SK-N-SH (cell line): ENCODE data around the gene CPS1. TPM values are rescaled to one million over a fixed set of nuclear protein-coding genes. Genes with fewer than 3 reads are reported as not detected.

Experiments used
- CTCF ChIA-PET: fragments of 300-600, 350-600 bp; formaldehyde crosslinking; extraction: SDS; loops from one replicate; lab custom pipeline; 2021; lab: Yijun Ruan, JAX
- POLR2A ChIA-PET: fragments of 350-600 bp; sonication (Branson Sonifier 250); formaldehyde crosslinking; extraction: SDS; loops from one replicate; lab custom pipeline; 2020; ENCODE audit warnings: antibody characterized with exemption, inconsistent platforms; lab: Yijun Ruan, JAX
- DNase-seq: peaks from one replicate; pipeline ENCODE4 v3.0.0; 2012
- H2AFZ ChIP-seq: fragments of 200-600 bp; sonication (generic); 2 replicates; pipeline ENCODE4 v1.8.1; 2016; ENCODE audit warnings: antibody characterized with exemption, mild to moderate bottlenecking, low read depth
- H3F3A ChIP-seq: fragments of 200-600 bp; sonication (generic); replicated peaks from 2 replicates; pipeline ENCODE3; 2016; ENCODE audit warnings: antibody characterized with exemption, mild to moderate bottlenecking; ENCODE audit not compliant: insufficient read depth
- H3K27ac ChIP-seq, 2 experiments: fragments of 200-500 bp in 1 of 2; fragments of 200-600 bp in 1 of 2; sonication (Bioruptor generic) in 1 of 2; sonication (generic), shearing (Covaris generic) in 1 of 2; 2 replicates each; pipeline versions ENCODE4 v1.5.1 to v1.6.1; 2014 to 2016; ENCODE audit warnings: low read depth in 2 of 2, inconsistent platforms in 1 of 2, low read length in 1 of 2, mild to moderate bottlenecking in 1 of 2, mixed read lengths in 1 of 2
- H3K27me3 ChIP-seq: fragments of 200-600 bp; sonication (generic), shearing (Covaris generic); 2 replicates; pipeline ENCODE4 v1.6.1; 2016; ENCODE audit warnings: mixed run types; ENCODE audit not compliant: insufficient read depth
- H3K36me3 ChIP-seq, 2 experiments: fragments of 200-500 bp in 1 of 2; fragments of 200-600 bp in 1 of 2; sonication (Bioruptor generic) in 1 of 2; sonication (generic) in 1 of 2; replicated peaks in 1 of 2; 2 replicates each; pipeline versions ENCODE3 to v1.5.1; 2014 to 2016; ENCODE audit warnings: low read length in 1 of 2, mild to moderate bottlenecking in 1 of 2; ENCODE audit not compliant: insufficient read depth in 2 of 2, control insufficient read depth in 1 of 2
- H3K4me1 ChIP-seq, 2 experiments: fragments of 200-500 bp in 1 of 2; fragments of 200-600 bp in 1 of 2; sonication (Bioruptor generic) in 1 of 2; sonication (generic), shearing (Covaris generic) in 1 of 2; 2 replicates each; pipeline versions ENCODE4 v1.5.1 to v1.6.1; 2014 to 2016; ENCODE audit warnings: low read depth in 1 of 2, low read length in 1 of 2, mixed run types in 1 of 2; ENCODE audit not compliant: insufficient read depth in 2 of 2, control insufficient read depth in 1 of 2
- H3K4me2 ChIP-seq: fragments of 200-600 bp; sonication (generic), shearing (Covaris generic); 2 replicates; pipeline ENCODE4 v1.6.1; 2017; ENCODE audit warnings: mixed run types
- H3K4me3 ChIP-seq, 2 experiments: fragments of 200-500 bp in 1 of 2; fragments of 200-600 bp in 1 of 2; sonication (Bioruptor generic) in 1 of 2; sonication (generic), shearing (Covaris generic) in 1 of 2; 2 replicates each; pipeline versions ENCODE4 v1.5.1 to v1.8.1; 2014 to 2016; ENCODE audit warnings: low read depth in 2 of 2, inconsistent platforms in 1 of 2, low read length in 1 of 2, mild to moderate bottlenecking in 1 of 2, mixed read lengths in 1 of 2, moderate library complexity in 1 of 2
- H3K79me2 ChIP-seq: fragments of 200-600 bp; sonication (generic); 2 replicates; pipeline ENCODE4 v1.8.1; 2017; ENCODE audit warnings: mild to moderate bottlenecking; ENCODE audit not compliant: insufficient read depth
- H3K9ac ChIP-seq: fragments of 200-600 bp; sonication (generic); 2 replicates; pipeline ENCODE4 v1.6.1; 2017; ENCODE audit warnings: mixed run types
- H3K9me2 ChIP-seq: fragments of 200-600 bp; sonication (generic); 2 replicates; pipeline ENCODE4 v1.6.1; 2017; ENCODE audit warnings: mixed run types
- H3K9me3 ChIP-seq: fragments of 200-600 bp; sonication (generic); 2 replicates; pipeline ENCODE4 v1.6.1; 2017; ENCODE audit warnings: mixed run types, mild to moderate bottlenecking, moderate library complexity
- H4K20me1 ChIP-seq: fragments of 200-600 bp; sonication (generic); 2 replicates; pipeline ENCODE4 v1.6.1; 2017; ENCODE audit warnings: mild to moderate bottlenecking, mixed run types; ENCODE audit not compliant: insufficient read depth
- ELF1 ChIP-seq: IDR thresholded peaks from 2 replicates; pipeline ENCODE4 v1.4.0; 2012
- EZH2phosphoT487 ChIP-seq: fragments of 200-600 bp; sonication (generic); IDR thresholded peaks from 2 replicates; pipeline ENCODE4 v1.6.1; 2017; ENCODE audit warnings: low read depth, mixed run types, mild to moderate bottlenecking, antibody characterized with exemption, moderate library complexity, borderline replicate concordance
- FOSL2 ChIP-seq: IDR thresholded peaks from 2 replicates; pipeline ENCODE4 v1.4.0; 2012; ENCODE audit warnings: low read depth, mild to moderate bottlenecking, moderate library complexity, borderline replicate concordance
- GABPA ChIP-seq: IDR thresholded peaks from 2 replicates; pipeline ENCODE4 v1.4.0; 2012; ENCODE audit warnings: low read depth, mild to moderate bottlenecking
- JUND ChIP-seq: IDR thresholded peaks from 2 replicates; pipeline ENCODE4 v1.4.0; 2012
- MAX ChIP-seq: IDR thresholded peaks from 2 replicates; pipeline ENCODE4 v1.4.0; 2012; ENCODE audit warnings: low read depth
- NFIC ChIP-seq: IDR thresholded peaks from 2 replicates; pipeline ENCODE4 v1.4.0; 2012; ENCODE audit warnings: borderline replicate concordance
- RAD21 ChIP-seq: IDR thresholded peaks from 2 replicates; pipeline ENCODE4 v1.6.1; 2012; ENCODE audit warnings: mild to moderate bottlenecking, low read length
- RFX5 ChIP-seq: IDR thresholded peaks from 2 replicates; pipeline ENCODE4 v1.6.1; 2012; ENCODE audit warnings: mild to moderate bottlenecking, improper control_type of control experiment, low read length
- TEAD4 ChIP-seq: IDR thresholded peaks from 2 replicates; pipeline ENCODE4 v1.4.0; 2012; ENCODE audit warnings: mild to moderate bottlenecking, borderline replicate concordance; ENCODE audit not compliant: insufficient read depth
- YY1 ChIP-seq: IDR thresholded peaks from 2 replicates; pipeline ENCODE4 v1.4.0; 2012; ENCODE audit warnings: low read depth, mild to moderate bottlenecking
- WGBS: methylation state at CpG from one replicate; pipeline ENCODE4 v1.1.6; 2017; ENCODE audit warnings: low lambda C conversion rate; 5-methylcytosine and 5-hydroxymethylcytosine counted together
- polyA plus RNA-seq, 3 experiments: library from polyadenylated mRNA; depleted of rRNA; stranded (reverse); fragments of >200 nt; gene quantifications; 2 replicates each; pipeline ENCODE4 v1.2.3, GENCODE V29; 2012
- TF ChIP-seq, protein P1 (sequence below): fragments of 150-350 bp; IDR thresholded peaks from 2 replicates; pipeline ENCODE4 v1.6.1; 2017; ENCODE audit warnings: antibody characterized with exemption, low read length, low read depth, borderline replicate concordance
- TF ChIP-seq, protein P2 (sequence below): IDR thresholded peaks from 2 replicates; pipeline ENCODE4 v1.4.0; 2012; ENCODE audit warnings: low read depth, borderline replicate concordance
- TF ChIP-seq, protein P3 (sequence below): IDR thresholded peaks from 2 replicates; pipeline ENCODE4 v1.6.1; 2012; ENCODE audit warnings: mild to moderate bottlenecking, low read depth, low read length, moderate library complexity

CPS1 gene
- polyA plus RNA-seq, 1 of the 3 experiments (the other 2 are of a cell fraction): 9.2 TPM

DNA sequence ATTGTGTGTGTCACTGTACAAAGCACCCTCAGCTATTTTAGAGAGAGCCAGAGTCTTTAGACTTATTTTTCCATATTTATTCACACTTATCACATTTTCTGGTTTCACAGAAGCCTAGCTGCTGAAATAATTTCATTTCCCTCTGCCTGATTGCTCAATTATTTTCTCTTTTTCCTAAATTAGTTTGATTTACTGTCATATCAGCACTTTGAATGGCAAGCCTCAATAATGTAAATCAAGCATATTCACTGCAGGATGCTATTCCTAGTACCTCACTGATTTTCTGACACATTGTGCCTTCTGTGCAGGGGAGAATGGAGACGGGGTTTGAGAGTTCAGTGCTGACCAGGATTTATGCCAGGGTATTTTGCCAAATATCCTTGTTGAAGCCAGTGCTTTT lies 48.3 kb downstream of the CPS1 start:
- no peaks in the 10 kb centered on the region for H3F3A ChIP-seq
- H3K27me3 ChIP-seq: no peaks in the 10 kb centered on the region
- no peaks in the 10 kb centered on the region for H3K4me1 ChIP-seq
- no peaks in the 10 kb centered on the region for H4K20me1 ChIP-seq
- no peaks in the 10 kb centered on the region for H3K9me2 ChIP-seq
- TF ChIP-seq FOSL2 (no peak), NFIC (no peak)
- no peaks in the 10 kb centered on the region for H3K79me2 ChIP-seq
- no peak overlapping the region for H3K9ac ChIP-seq
- no peak overlapping the region for H2AFZ ChIP-seq
- no peak overlapping the region for H3K4me2 ChIP-seq
- peaks cover 4 to 7% of the 10 kb centered on the region in 2 experiments for H3K36me3 ChIP-seq
- POLR2A ChIA-PET: no interaction called here
- no peaks in the 10 kb centered on the region for H3K9me3 ChIP-seq
- DNase-seq: no peak
- no peak overlapping the region for H3K27ac ChIP-seq
- no peak overlapping the region for H3K4me3 ChIP-seq
- CTCF ChIA-PET: no interaction called here
- WGBS: 75% methylated on average over 1 of the region's 1 CpG

GRCh38 chr2:210606001-210606400 lies 49.6 kb downstream of the CPS1 start:
- peaks cover 4 to 7% of the 10 kb centered on the region in 2 experiments for H3K36me3 ChIP-seq
- no peaks in the 10 kb centered on the region for H3F3A ChIP-seq
- no peak for DNase-seq
- H3K4me3 ChIP-seq: no peak overlapping the region
- H3K27me3 ChIP-seq: no peaks in the 10 kb centered on the region
- H3K4me2 ChIP-seq: no peak overlapping the region
- no peak overlapping the region for H2AFZ ChIP-seq
- H3K79me2 ChIP-seq: no peaks in the 10 kb centered on the region
- CTCF ChIA-PET: interaction anchor here (0.8 to 1.4 kb wide), 4 partner anchors 11 to 551 kb away, joined by 3 to 5 read pairs (median 4); no protein-coding TSS in a partner anchor
- H3K9me3 ChIP-seq: no peaks in the 10 kb centered on the region
- no peaks in the 10 kb centered on the region for H4K20me1 ChIP-seq
- TF ChIP-seq YY1: no peak
- no peak for TF ChIP-seq RFX5
- TF ChIP-seq JUND: no peak
- no peak for TF ChIP-seq ELF1
- TF ChIP-seq EZH2phosphoT487: no peak
- TF ChIP-seq, all 33 proteins: peak for 0
- no peak overlapping the region for H3K9ac ChIP-seq
- H3K4me1 ChIP-seq: no peaks in the 10 kb centered on the region
- WGBS: 81% methylated on average over 2 of the region's 2 CpGs
- H3K9me2 ChIP-seq: no peaks in the 10 kb centered on the region
- POLR2A ChIA-PET: no interaction called here
- H3K27ac ChIP-seq: no peak overlapping the region

DNA sequence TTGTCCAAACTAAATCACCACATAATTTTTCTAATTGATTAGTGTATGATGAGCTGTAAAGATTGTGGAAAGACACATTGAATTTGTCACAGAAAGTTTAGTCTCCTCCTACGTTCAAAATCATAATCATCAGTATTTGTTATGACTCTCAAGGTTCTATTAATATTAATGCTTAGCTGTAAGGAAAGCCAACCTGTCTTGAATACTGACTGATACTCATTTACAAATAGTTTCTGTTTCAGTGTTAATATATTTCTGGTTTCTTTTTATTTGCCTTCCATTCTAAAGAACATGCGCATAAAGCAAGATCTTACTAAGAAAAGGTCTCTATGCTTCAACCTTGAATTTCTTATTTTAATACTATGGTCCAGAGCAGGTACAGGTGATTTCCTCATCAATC lies 55.1 kb downstream of the CPS1 start:
- POLR2A ChIA-PET: no interaction called here
- TF ChIP-seq JUND: no peak
- TF ChIP-seq, protein P1, sequence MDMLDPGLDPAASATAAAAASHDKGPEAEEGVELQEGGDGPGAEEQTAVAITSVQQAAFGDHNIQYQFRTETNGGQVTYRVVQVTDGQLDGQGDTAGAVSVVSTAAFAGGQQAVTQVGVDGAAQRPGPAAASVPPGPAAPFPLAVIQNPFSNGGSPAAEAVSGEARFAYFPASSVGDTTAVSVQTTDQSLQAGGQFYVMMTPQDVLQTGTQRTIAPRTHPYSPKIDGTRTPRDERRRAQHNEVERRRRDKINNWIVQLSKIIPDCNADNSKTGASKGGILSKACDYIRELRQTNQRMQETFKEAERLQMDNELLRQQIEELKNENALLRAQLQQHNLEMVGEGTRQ: no peak
- no peak for TF ChIP-seq RFX5
- no peak for TF ChIP-seq FOSL2
- TF ChIP-seq GABPA: no peak
- TF ChIP-seq, protein P2, sequence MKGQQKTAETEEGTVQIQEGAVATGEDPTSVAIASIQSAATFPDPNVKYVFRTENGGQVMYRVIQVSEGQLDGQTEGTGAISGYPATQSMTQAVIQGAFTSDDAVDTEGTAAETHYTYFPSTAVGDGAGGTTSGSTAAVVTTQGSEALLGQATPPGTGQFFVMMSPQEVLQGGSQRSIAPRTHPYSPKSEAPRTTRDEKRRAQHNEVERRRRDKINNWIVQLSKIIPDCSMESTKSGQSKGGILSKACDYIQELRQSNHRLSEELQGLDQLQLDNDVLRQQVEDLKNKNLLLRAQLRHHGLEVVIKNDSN: no peak
- no peak for TF ChIP-seq NFIC
- TF ChIP-seq TEAD4: no peak
- no peak for TF ChIP-seq YY1
- no peak for TF ChIP-seq ELF1
- TF ChIP-seq RAD21: no peak
- TF ChIP-seq, protein P3, sequence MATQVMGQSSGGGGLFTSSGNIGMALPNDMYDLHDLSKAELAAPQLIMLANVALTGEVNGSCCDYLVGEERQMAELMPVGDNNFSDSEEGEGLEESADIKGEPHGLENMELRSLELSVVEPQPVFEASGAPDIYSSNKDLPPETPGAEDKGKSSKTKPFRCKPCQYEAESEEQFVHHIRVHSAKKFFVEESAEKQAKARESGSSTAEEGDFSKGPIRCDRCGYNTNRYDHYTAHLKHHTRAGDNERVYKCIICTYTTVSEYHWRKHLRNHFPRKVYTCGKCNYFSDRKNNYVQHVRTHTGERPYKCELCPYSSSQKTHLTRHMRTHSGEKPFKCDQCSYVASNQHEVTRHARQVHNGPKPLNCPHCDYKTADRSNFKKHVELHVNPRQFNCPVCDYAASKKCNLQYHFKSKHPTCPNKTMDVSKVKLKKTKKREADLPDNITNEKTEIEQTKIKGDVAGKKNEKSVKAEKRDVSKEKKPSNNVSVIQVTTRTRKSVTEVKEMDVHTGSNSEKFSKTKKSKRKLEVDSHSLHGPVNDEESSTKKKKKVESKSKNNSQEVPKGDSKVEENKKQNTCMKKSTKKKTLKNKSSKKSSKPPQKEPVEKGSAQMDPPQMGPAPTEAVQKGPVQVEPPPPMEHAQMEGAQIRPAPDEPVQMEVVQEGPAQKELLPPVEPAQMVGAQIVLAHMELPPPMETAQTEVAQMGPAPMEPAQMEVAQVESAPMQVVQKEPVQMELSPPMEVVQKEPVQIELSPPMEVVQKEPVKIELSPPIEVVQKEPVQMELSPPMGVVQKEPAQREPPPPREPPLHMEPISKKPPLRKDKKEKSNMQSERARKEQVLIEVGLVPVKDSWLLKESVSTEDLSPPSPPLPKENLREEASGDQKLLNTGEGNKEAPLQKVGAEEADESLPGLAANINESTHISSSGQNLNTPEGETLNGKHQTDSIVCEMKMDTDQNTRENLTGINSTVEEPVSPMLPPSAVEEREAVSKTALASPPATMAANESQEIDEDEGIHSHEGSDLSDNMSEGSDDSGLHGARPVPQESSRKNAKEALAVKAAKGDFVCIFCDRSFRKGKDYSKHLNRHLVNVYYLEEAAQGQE: no peak
- no peak for TF ChIP-seq MAX
- no peak overlapping the region for H3K9ac ChIP-seq
- H3K9me3 ChIP-seq: no peaks in the 10 kb centered on the region
- no peak for DNase-seq
- H2AFZ ChIP-seq: no peak overlapping the region
- H3K4me1 ChIP-seq: no peaks in the 10 kb centered on the region
- H3F3A ChIP-seq: no peaks in the 10 kb centered on the region
- H3K4me3 ChIP-seq: no peak overlapping the region
- CTCF ChIA-PET: interaction anchor here (1.3 kb wide), 1 partner anchor 109 kb away, joined by 3 read pairs; no protein-coding TSS in a partner anchor
- H3K4me2 ChIP-seq: no peak overlapping the region
- peaks cover 0 to 4% of the 10 kb centered on the region in 2 experiments for H3K36me3 ChIP-seq
- no peaks in the 10 kb centered on the region for H3K9me2 ChIP-seq
- H3K27me3 ChIP-seq: no peaks in the 10 kb centered on the region
- 86% methylated on average over 2 of the region's 2 CpGs for WGBS
- H3K27ac ChIP-seq: no peak overlapping the region
- no peaks in the 10 kb centered on the region for H4K20me1 ChIP-seq
- H3K79me2 ChIP-seq: no peaks in the 10 kb centered on the region
